IMR-90 (cell line): ENCODE results near the gene FBXL5.

Experiments used
- CTCF ChIP-seq: conservative IDR thresholded peaks from 2 replicates; pipeline ENCODE4 v1.5.1; 2012; ENCODE audit warnings: mild to moderate bottlenecking, low read depth, low read length, improper control_type of control experiment
- ELK1 ChIP-seq: fragments of 150-350 bp; IDR thresholded peaks from 2 replicates; pipeline ENCODE4 v1.6.1; 2016; ENCODE audit warnings: low read depth, mild to moderate bottlenecking, low read length, moderate library complexity, borderline replicate concordance
- FOS ChIP-seq: fragments of 150-350 bp; IDR thresholded peaks from 2 replicates; pipeline ENCODE4 v1.6.1; 2016; ENCODE audit warnings: low read depth, low read length
- POLR2A ChIP-seq: IDR thresholded peaks from 2 replicates; pipeline ENCODE4 v1.6.1; 2012; ENCODE audit warnings: mild to moderate bottlenecking, low read depth, low read length
- TF ChIP-seq, protein P1 (sequence below): fragments of 150-350 bp; IDR thresholded peaks from 2 replicates; pipeline ENCODE4 v1.6.1; 2017; ENCODE audit warnings: mild to moderate bottlenecking, antibody characterized with exemption, low read length, low read depth

GRCh38 chr4:15667006-15667405, 11.8 kb upstream of the FBXL5 start:
- no peak for TF ChIP-seq FOS
- no peak for TF ChIP-seq CTCF
- TF ChIP-seq ELK1, result no peak
- TF ChIP-seq POLR2A, result no peak
- TF ChIP-seq, protein P1, sequence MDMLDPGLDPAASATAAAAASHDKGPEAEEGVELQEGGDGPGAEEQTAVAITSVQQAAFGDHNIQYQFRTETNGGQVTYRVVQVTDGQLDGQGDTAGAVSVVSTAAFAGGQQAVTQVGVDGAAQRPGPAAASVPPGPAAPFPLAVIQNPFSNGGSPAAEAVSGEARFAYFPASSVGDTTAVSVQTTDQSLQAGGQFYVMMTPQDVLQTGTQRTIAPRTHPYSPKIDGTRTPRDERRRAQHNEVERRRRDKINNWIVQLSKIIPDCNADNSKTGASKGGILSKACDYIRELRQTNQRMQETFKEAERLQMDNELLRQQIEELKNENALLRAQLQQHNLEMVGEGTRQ, result no peak
